A549 (cell line): ENCODE results near the gene KPTN. TPM values are rescaled to one million over a fixed set of nuclear protein-coding genes. Genes with fewer than 3 reads are reported as not detected.

Experiments
- ATAC-seq, 2 experiments: fragments of 200-7000 bp in 1 of 2; fragments of >200 bp in 1 of 2; cut with Nextera tagmentation in 1 of 2; cut with Tn5 transposase in 1 of 2; 3 replicates each; pipeline versions ENCODE4 v1.8.0 to v1.9.1; 2018 to 2020; ENCODE audit warnings: mild to moderate bottlenecking in 1 of 2, moderate library complexity in 1 of 2
- CTCF ChIA-PET: fragments of 300-600 bp; sonication (Branson Sonifier 250); formaldehyde crosslinking; extraction: SDS; loops from one replicate; lab custom pipeline; 2021; ENCODE audit warnings: antibody characterized with exemption, inconsistent platforms; lab: Yijun Ruan, JAX
- POLR2A ChIA-PET: fragments of 350-600 bp; formaldehyde crosslinking; extraction: SDS; loops from one replicate; lab custom pipeline; 2021; ENCODE audit warnings: antibody characterized with exemption, inconsistent platforms; lab: Yijun Ruan, JAX
- DNase-seq, 2 experiments: peaks; one replicate each; pipeline versions ENCODE4 v3.0.0 to v3.0.0-alpha.2; 2011 to 2016; ENCODE audit warnings: low read depth in 1 of 2, low spot score in 1 of 2
- FAIRE-seq: peaks from 2 replicates; lab custom pipeline; 2011; peaks lifted over from hg19 to GRCh38; lab: Jason Lieb, UNC
- H3K27ac ChIP-seq, 2 experiments: fragments of >200 bp; sonication (Bioruptor Twin); formaldehyde crosslinking; 3 replicates each; pipeline ENCODE4 v1.5.1; 2016 to 2017
- H3K4me1 ChIP-seq: fragments of >200 bp; sonication (Bioruptor Twin); formaldehyde crosslinking; 3 replicates; pipeline ENCODE4 v1.6.1; 2016
- H3K4me2 ChIP-seq: fragments of >200 bp; sonication (Bioruptor Twin); formaldehyde crosslinking; 3 replicates; pipeline ENCODE4 v1.6.1; 2016
- H3K4me3 ChIP-seq: fragments of >200 bp; sonication (Bioruptor Twin); formaldehyde crosslinking; 3 replicates; pipeline ENCODE4 v1.5.1; 2016
- H3K9me3 ChIP-seq: fragments of >200 bp; sonication (Bioruptor Twin); formaldehyde crosslinking; 3 replicates; pipeline ENCODE4 v1.6.1; 2016
- CBX8 ChIP-seq: fragments of 200-600 bp; sonication (generic); IDR thresholded peaks from 2 replicates; pipeline ENCODE4 v1.6.1; 2016
- CEBPB ChIP-seq, 2 experiments: fragments of >200 bp in 1 of 2; sonication (Bioruptor Twin) in 1 of 2; formaldehyde crosslinking in 1 of 2; IDR thresholded peaks; 2 replicates each; pipeline ENCODE4 v1.6.1; 2012 to 2016
- ELK1 ChIP-seq: fragments of 150-350 bp; IDR thresholded peaks from 2 replicates; pipeline ENCODE4 v1.6.1; 2014; ENCODE audit warnings: low read depth, mild to moderate bottlenecking, low read length
- EP300 ChIP-seq, 2 experiments: fragments of >200 bp; sonication (Bioruptor Twin); formaldehyde crosslinking; IDR thresholded peaks; 2 replicates in 1 of 2; 3 replicates in 1 of 2; pipeline ENCODE4 v1.6.1; 2016 to 2017
- FOSB ChIP-seq: fragments of 250-450 bp; sonication (Bioruptor Pico); IDR thresholded peaks from 2 replicates; pipeline ENCODE4 v1.5.0; 2020; ENCODE audit warnings: mild to moderate bottlenecking, moderate library complexity
- FOSL2 ChIP-seq, 2 experiments: fragments of 450-650 bp in 1 of 2; fragments of >200 bp in 1 of 2; sonication (Bioruptor Twin) in 1 of 2; formaldehyde crosslinking; IDR thresholded peaks; 2 replicates each; pipeline versions ENCODE4 v1.5.0 to v1.6.1; 2016 to 2020; ENCODE audit warnings: mild to moderate bottlenecking in 1 of 2, moderate library complexity in 1 of 2
- HDAC2 ChIP-seq: fragments of 200-600 bp; sonication (generic); IDR thresholded peaks from 2 replicates; pipeline ENCODE4 v1.6.1; 2016
- HEYL ChIP-seq: fragments of 250-450 bp; sonication (Bioruptor Pico); IDR thresholded peaks from 2 replicates; pipeline ENCODE4 v1.8.0; 2021; ENCODE audit warnings: mild to moderate bottlenecking, moderate library complexity
- HOXA7 ChIP-seq: fragments of 250-450 bp; sonication (Bioruptor Pico); IDR thresholded peaks from 2 replicates; pipeline ENCODE4 v1.5.0; 2020; ENCODE audit warnings: mild to moderate bottlenecking, moderate library complexity
- HOXB5 ChIP-seq: fragments of 250-450 bp; sonication (Bioruptor Pico); IDR thresholded peaks from 2 replicates; pipeline ENCODE4 v1.5.0; 2020; ENCODE audit warnings: mild to moderate bottlenecking, moderate library complexity
- JUN ChIP-seq, 2 experiments: fragments of >200 bp; sonication (Bioruptor Twin); formaldehyde crosslinking; IDR thresholded peaks; 2 replicates in 1 of 2; 3 replicates in 1 of 2; pipeline ENCODE4 v1.6.1; 2016 to 2017
- MAZ ChIP-seq: fragments of 150-350 bp; IDR thresholded peaks from 2 replicates; pipeline ENCODE4 v1.6.1; 2014; ENCODE audit warnings: antibody characterized with exemption, low read depth, low read length, borderline replicate concordance
- MYC ChIP-seq: IDR thresholded peaks from 2 replicates; pipeline ENCODE4 v1.6.1; 2012; ENCODE audit warnings: mild to moderate bottlenecking, inconsistent platforms, low read length, improper control_type of control experiment, borderline replicate concordance
- NFE2L2 ChIP-seq: fragments of 150-350 bp; conservative IDR thresholded peaks from 2 replicates; pipeline ENCODE4 v1.6.1; 2014; ENCODE audit warnings: low read length
- NPAS2 ChIP-seq: fragments of 250-450 bp; sonication (Bioruptor Pico); IDR thresholded peaks from 2 replicates; pipeline ENCODE4 v1.8.0; 2022; ENCODE audit warnings: mild to moderate bottlenecking, moderate library complexity, borderline replicate concordance
- PHF8 ChIP-seq: fragments of 200-600 bp; sonication (generic); IDR thresholded peaks from 2 replicates; pipeline ENCODE4 v1.6.1; 2016; ENCODE audit warnings: low read depth, mild to moderate bottlenecking, antibody characterized with exemption, moderate library complexity, borderline replicate concordance
- RAD21 ChIP-seq, 2 experiments: fragments of >200 bp in 1 of 2; sonication (Bioruptor Twin) in 1 of 2; formaldehyde crosslinking in 1 of 2; IDR thresholded peaks in 1 of 2; conservative IDR thresholded peaks in 1 of 2; 2 replicates in 1 of 2; 3 replicates in 1 of 2; pipeline ENCODE4 v1.6.1; 2012 to 2018; ENCODE audit warnings: inconsistent platforms in 1 of 2
- RCOR1 ChIP-seq: fragments of 150-350 bp; IDR thresholded peaks from 2 replicates; pipeline ENCODE4 v1.6.1; 2014; ENCODE audit warnings: antibody characterized with exemption, low read length, low read depth
- TFCP2L1 ChIP-seq: fragments of 250-450 bp; sonication (Bioruptor Pico); IDR thresholded peaks from 2 replicates; pipeline ENCODE4 v1.5.0; 2021; ENCODE audit warnings: mild to moderate bottlenecking
- TP53 ChIP-seq: fragments of 250-450 bp; sonication (Bioruptor Pico); IDR thresholded peaks from 2 replicates; pipeline ENCODE4 v1.5.0; 2021; ENCODE audit warnings: mild to moderate bottlenecking, moderate library complexity
- WGBS: methylation state at CpG from one replicate; pipeline ENCODE4 v1.1.6; 2017; ENCODE audit errors: missing lambda C conversion rate; 5-methylcytosine and 5-hydroxymethylcytosine counted together
- polyA plus RNA-seq, 4 experiments: library from polyadenylated mRNA; depleted of rRNA in 3 of 4; stranded (reverse); fragments of >200 nt; fragmentation: RNase III in 1 of 4; extraction: RNeasy Plus Mini Kit Qiagen cat#74134 plus additional on column Dnase treatment in 1 of 4; gene quantifications; 2 replicates in 3 of 4; 3 replicates in 1 of 4; pipeline ENCODE4 v1.2.3, GENCODE V29; 2011 to 2017
- TF ChIP-seq, protein P1 (sequence below): IDR thresholded peaks from 2 replicates; pipeline ENCODE4 v1.6.1; 2012
- TF ChIP-seq, protein P2 (sequence below): IDR thresholded peaks from 2 replicates; pipeline ENCODE4 v1.6.1; 2012

Gene KPTN
- polyA plus RNA-seq, 2 of the 4 experiments (the other 2 are of a cell fraction): 10.6 to 20.6 TPM

- 77% methylated on average over 14 of the region's 14 CpGs for WGBS
- Histone ChIP-seq H3K9me3 (peaks cover 24% of the 10 kb centered on the region), H3K4me3 (no peak overlapping the region), H3K4me2 (no peak overlapping the region), H3K4me1 (no peaks in the 10 kb centered on the region), H3K27ac (no peak overlapping the region)
- TF ChIP-seq, protein P1, sequence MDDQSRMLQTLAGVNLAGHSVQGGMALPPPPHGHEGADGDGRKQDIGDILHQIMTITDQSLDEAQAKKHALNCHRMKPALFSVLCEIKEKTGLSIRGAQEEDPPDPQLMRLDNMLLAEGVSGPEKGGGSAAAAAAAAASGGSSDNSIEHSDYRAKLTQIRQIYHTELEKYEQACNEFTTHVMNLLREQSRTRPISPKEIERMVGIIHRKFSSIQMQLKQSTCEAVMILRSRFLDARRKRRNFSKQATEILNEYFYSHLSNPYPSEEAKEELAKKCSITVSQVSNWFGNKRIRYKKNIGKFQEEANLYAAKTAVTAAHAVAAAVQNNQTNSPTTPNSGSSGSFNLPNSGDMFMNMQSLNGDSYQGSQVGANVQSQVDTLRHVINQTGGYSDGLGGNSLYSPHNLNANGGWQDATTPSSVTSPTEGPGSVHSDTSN: no peak
- TF ChIP-seq CBX8: no peak
- TF ChIP-seq, protein P2, sequence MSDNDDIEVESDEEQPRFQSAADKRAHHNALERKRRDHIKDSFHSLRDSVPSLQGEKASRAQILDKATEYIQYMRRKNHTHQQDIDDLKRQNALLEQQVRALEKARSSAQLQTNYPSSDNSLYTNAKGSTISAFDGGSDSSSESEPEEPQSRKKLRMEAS: no peak
- TF ChIP-seq MAZ: no peak
- no peak for TF ChIP-seq ELK1
- no peak for TF ChIP-seq CEBPB (IDR thresholded peaks at IDR 0.05)
- TF ChIP-seq TP53 (CRISPR knock-in tag): no peak
- no peak for TF ChIP-seq PHF8
- TF ChIP-seq MYC: no peak
- no peak for TF ChIP-seq FOSB (CRISPR knock-in tag)
- TF ChIP-seq EP300 (IDR thresholded peaks at IDR 0.05): no peak
- no peak for TF ChIP-seq HOXA7 (CRISPR knock-in tag)
- no peak for TF ChIP-seq TFCP2L1 (CRISPR knock-in tag)
- TF ChIP-seq NFE2L2: no peak
- TF ChIP-seq RCOR1: no peak
- no peak for TF ChIP-seq RAD21 (conservative IDR thresholded peaks at IDR 0.05 in 1 of 2, IDR thresholded peaks at IDR 0.05 in 1 of 2)
- TF ChIP-seq FOSL2 (IDR thresholded peaks at IDR 0.05): no peak
- no peak for TF ChIP-seq FOSL2 (CRISPR knock-in tag; IDR thresholded peaks at IDR 0.05)
- TF ChIP-seq JUN (IDR thresholded peaks at IDR 0.05): no peak
- TF ChIP-seq NPAS2: no peak
- no peak for DNase-seq
- CTCF ChIA-PET: interaction anchor here (2.0 to 3.0 kb wide), 2 partner anchors 23 to 240 kb away, joined by 7 to 10 read pairs; no protein-coding TSS in a partner anchor
- no peak for FAIRE-seq
- no peak for ATAC-seq
- POLR2A ChIA-PET: no interaction called here
Observed at GRCh38 chr19:47459477-47459876, 24.5 kb downstream of the KPTN start.

- CTCF ChIA-PET: interaction anchor here (0.6 to 3.0 kb wide), 4 partner anchors 10 to 245 kb away, joined by 3 to 10 read pairs (median 7); no protein-coding TSS in a partner anchor
- Histone ChIP-seq H3K9me3 (peaks cover 24% of the 10 kb centered on the region), H3K27ac (no peak overlapping the region), H3K4me3 (no peak overlapping the region), H3K4me1 (no peaks in the 10 kb centered on the region), H3K4me2 (peak overlapping the region; percentile 36)
- FAIRE-seq (no peak), DNase-seq (no peak), ATAC-seq (peak in 1 of 2 experiments; percentile 12; a peak in 1 of 6 replicates)
- TF ChIP-seq HOXB5: no peak
- TF ChIP-seq NFE2L2: no peak
- TF ChIP-seq CEBPB (IDR thresholded peaks at IDR 0.05): no peak
- TF ChIP-seq HEYL (CRISPR knock-in tag): no peak
- TF ChIP-seq, protein P2: no peak
- TF ChIP-seq EP300 (IDR thresholded peaks at IDR 0.05): no peak
- TF ChIP-seq HDAC2: no peak
- 3% methylated on average over 5 of the region's 5 CpGs for WGBS
- POLR2A ChIA-PET: interaction anchor here (0.7 kb wide), 1 partner anchor 206 kb away, joined by 5 read pairs; no protein-coding TSS in a partner anchor
Observed at GRCh38 chr19:47458672-47459071, 25.3 kb downstream of the KPTN start.
